ENCODE results near the gene DAPK1.

DAPK1 gene

DNA sequence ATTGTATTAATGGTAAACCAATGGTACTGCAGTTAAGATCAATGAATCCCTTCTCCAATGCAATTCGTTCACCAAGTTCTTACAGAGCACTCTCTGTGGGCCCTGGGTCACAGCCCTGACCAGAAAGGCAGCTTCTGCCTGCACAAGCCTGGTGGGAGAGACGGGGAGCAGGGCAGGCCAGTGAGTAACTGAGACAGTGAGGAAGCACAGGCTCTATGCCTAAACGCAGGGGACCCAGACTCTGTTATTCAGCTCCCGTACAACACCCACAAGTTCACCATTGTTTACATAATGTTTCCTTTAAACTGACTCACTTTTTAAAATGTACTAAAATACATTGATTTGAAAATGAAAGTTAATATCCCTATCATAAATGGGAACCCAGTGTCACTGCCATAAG, 187.8 kb downstream of the DAPK1 start:
- Histone ChIP-seq H4K20me1 (no peaks in the 10 kb centered on the region), H3K27me3 (no peaks in the 10 kb centered on the region), H3K27ac (peak overlapping the region in 4 of 11 experiments; percentile 67 to 79 (median 72); a peak in 8 of 22 replicates), H3K36me3 (peaks cover 0 to 35% (median 0%) of the 10 kb centered on the region in 11 experiments; a peak in 6 of 22 replicates), H3K9ac (peak overlapping the region in 3 of 11 experiments; percentile 44 to 67 (median 67); a peak in 4 of 22 replicates), H3K4me3 (0 out of 20 replicates have a peak overlapping the region, but pooled peaks of 1 of the 10 experiments have one; percentile 3), H3K9me3 (replicated peaks in 1 of 11) (peaks cover 0 to 21% (median 0%) of the 10 kb centered on the region in 11 experiments; a peak in 6 of 22 replicates), H3K4me1 (peaks cover 13 to 70% (median 18%) of the 10 kb centered on the region in 10 experiments), H3K4me2 (peak overlapping the region; percentile 15 to 93 (median 55))
- no peak for TF ChIP-seq Cebpa-rat (IDR thresholded peaks at IDR 0.05)

DNA sequence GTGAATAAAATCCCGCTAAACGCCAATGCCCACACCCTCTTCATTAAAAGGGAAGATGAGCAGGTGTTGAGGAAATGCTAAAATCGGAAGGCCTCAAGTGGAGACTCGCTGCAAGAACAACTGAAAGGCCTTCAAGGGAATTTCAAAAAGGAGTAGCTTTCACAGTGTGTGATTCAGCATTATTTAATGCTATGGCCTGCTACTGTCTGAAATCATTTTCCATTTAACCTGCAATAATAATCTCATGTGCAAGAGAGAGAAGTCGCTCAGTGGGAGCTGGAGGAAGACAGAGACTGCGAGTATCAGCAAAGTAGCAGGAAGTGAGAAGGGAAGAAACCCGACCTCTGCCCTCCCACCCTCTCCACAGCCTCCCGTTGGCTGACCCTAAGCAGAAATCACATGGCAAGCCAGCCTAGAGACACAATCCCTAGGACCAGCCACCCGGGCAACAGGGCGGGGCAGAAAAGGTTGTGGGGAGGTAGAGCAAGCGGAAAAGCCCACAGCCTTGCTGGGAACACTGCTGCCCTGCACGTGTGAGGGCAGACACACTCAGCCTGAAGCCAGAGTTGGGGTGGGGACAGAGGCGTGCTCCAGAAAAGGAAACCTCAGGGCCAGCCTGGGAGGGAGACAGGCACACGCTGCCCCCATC, 188.3 kb downstream of the DAPK1 start:
- H3K9ac ChIP-seq: peak overlapping the region in 3 of 11 experiments; percentile 55 to 67 (median 67); a peak in 6 of 22 replicates

DNA sequence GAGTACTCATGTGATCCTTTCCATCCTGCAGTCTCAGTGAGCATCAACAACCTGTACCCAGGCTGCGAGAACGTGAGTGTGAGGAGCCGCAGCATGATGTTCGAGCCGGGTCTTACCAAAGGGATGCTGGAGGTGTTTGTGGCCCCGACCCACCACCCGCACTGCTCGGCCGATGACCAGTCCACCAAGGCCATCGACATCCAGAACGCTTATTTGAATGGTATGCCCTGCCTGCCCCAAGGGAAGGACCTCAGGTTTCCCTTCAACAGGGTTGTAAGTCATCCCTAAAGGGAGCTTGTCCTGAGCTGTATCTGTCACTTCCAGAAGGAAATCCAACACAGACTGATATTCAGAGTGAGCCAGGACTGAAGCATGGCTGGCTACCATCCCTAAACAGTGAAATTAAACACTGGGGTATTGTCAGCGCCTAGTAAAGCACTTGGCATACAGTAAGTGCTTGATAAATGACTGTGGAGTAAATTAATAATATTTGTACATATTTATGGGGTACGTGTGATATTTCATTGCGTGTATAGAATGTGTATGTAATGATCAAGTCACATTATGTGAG, 188.9 kb downstream of the DAPK1 start:
- H3K27ac ChIP-seq: peak overlapping the region in 5 of 11 experiments; percentile 44 to 79 (median 71); a peak in 10 of 22 replicates

More for the DNA sequence above, 188.3 kb downstream of the DAPK1 start:
- peaks cover 0 to 27% (median 0%) of the 10 kb centered on the region in 11 experiments; a peak in 6 of 22 replicates for H3K9me3 ChIP-seq (replicated peaks in 1 of 11)
- H3K27me3 ChIP-seq: no peaks in the 10 kb centered on the region
- H4K20me1 ChIP-seq: no peaks in the 10 kb centered on the region
- H3K4me3 ChIP-seq: peak overlapping the region in 4 of 10 experiments; percentile 0 to 57 (median 50); a peak in 6 of 20 replicates
- peaks cover 0 to 41% (median 0%) of the 10 kb centered on the region in 11 experiments; a peak in 6 of 22 replicates for H3K36me3 ChIP-seq
- peak overlapping the region in 6 of 11 experiments; percentile 22 to 79 (median 69); a peak in 11 of 22 replicates for H3K27ac ChIP-seq
- no peak for TF ChIP-seq Cebpa-rat (IDR thresholded peaks at IDR 0.05)
- peaks cover 13 to 70% (median 18%) of the 10 kb centered on the region in 10 experiments for H3K4me1 ChIP-seq
- peak overlapping the region; percentile 15 to 93 (median 55) for H3K4me2 ChIP-seq

DNA sequence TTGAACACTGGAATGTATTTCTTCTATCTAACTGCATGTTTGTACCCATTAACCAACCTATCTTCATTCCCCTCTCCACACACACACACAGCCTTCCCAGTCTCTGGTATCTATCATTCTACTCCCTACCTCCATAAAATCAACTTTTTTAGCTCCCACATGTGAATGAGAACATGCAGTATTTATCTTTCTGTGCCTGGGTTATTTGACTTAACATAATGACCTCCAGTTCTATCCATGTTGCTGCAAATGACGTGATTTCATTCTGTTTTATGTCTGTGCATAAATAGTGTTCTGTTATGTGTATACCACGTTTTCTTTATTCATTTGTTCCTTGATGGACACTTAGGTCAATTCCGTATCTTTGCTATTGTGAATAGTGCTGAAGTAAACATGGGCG, 189.5 kb downstream of the DAPK1 start:
- Histone ChIP-seq H3K4me3 (peak overlapping the region in 3 of 10 experiments; percentile 47 to 57 (median 52); a peak in 6 of 20 replicates), H4K20me1 (no peaks in the 10 kb centered on the region), H3K9me3 (replicated peaks in 1 of 11) (peaks cover 0 to 37% (median 0%) of the 10 kb centered on the region in 11 experiments; a peak in 7 of 22 replicates), H3K4me2 (peak overlapping the region in 4 of 11 experiments; percentile 78 to 93 (median 84); a peak in 7 of 22 replicates), H3K27ac (peak overlapping the region in 3 of 11 experiments; percentile 67 to 79 (median 71); a peak in 5 of 22 replicates), H3K27me3 (no peaks in the 10 kb centered on the region), H3K9ac (peak overlapping the region in 3 of 11 experiments; percentile 31 to 67 (median 55); a peak in 4 of 22 replicates), H3K36me3 (peaks cover 0 to 43% (median 0%) of the 10 kb centered on the region in 11 experiments; a peak in 6 of 22 replicates), H3K4me1 (peaks cover 13 to 64% (median 18%) of the 10 kb centered on the region in 10 experiments)
- TF ChIP-seq Cebpa-rat (IDR thresholded peaks at IDR 0.05): no peak

More for the DNA sequence above, 188.9 kb downstream of the DAPK1 start:
- Histone ChIP-seq H3K27me3 (no peaks in the 10 kb centered on the region), H3K4me2 (peak overlapping the region in 10 of 11 experiments; percentile 43 to 93 (median 62); a peak in 20 of 22 replicates), H3K9me3 (replicated peaks in 1 of 11) (peaks cover 0 to 31% (median 0%) of the 10 kb centered on the region in 11 experiments; a peak in 6 of 22 replicates), H3K4me1 (peaks cover 13 to 65% (median 18%) of the 10 kb centered on the region in 10 experiments), H3K4me3 (peak overlapping the region in 4 of 10 experiments; percentile 0 to 57 (median 50); a peak in 6 of 20 replicates), H4K20me1 (no peaks in the 10 kb centered on the region), H3K36me3 (peaks cover 0 to 42% (median 0%) of the 10 kb centered on the region in 11 experiments; a peak in 6 of 22 replicates), H3K9ac (peak overlapping the region in 3 of 11 experiments; percentile 55 to 67 (median 67); a peak in 6 of 22 replicates)
- TF ChIP-seq Cebpa-rat (IDR thresholded peaks at IDR 0.05): no peak

DNA sequence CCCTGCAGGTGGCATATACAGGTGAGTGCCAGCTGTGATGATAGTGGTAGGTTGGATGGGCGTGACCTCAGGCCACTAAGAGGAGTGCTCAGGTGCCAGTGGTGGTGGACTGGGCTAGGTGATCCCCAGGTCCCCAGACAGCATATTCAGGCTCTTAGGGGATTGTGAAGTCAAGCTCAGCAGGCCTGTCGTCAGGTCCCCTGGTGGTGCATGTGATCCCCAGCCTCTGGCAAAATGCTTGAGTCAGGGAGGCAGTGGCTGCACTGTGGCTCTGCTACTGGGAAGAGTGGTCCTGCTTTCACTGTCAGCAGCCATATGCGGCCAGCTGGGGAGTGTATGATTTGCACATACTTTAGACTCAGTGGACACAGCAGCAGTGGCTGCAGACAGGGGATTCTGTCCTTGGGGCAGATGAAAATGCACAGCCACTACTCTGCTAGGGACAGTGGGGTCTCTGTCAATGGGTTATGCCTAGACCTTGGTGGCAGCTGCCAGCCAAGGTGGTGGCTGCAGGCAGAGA, 196.6 kb downstream of the DAPK1 start:
- H4K20me1 ChIP-seq: peaks cover 0 to 28% (median 0%) of the 10 kb centered on the region in 11 experiments; a peak in 3 of 22 replicates
- H3K4me1 ChIP-seq: peaks cover 0 to 66% (median 0%) of the 10 kb centered on the region in 10 experiments; a peak in 5 of 20 replicates
- peaks cover 17 to 51% (median 22%) of the 10 kb centered on the region in 11 experiments for H3K9me3 ChIP-seq (replicated peaks in 1 of 11)
- peaks cover 0 to 94% (median 0%) of the 10 kb centered on the region in 11 experiments; a peak in 6 of 22 replicates for H3K36me3 ChIP-seq
- H3K4me2 ChIP-seq: peak overlapping the region in 2 of 11 experiments; percentile 33 to 34; a peak in 5 of 22 replicates
- H3K27ac ChIP-seq: no peak overlapping the region
- H3K27me3 ChIP-seq: no peaks in the 10 kb centered on the region
- 0 out of 20 replicates have a peak overlapping the region, but pooled peaks of 1 of the 10 experiments have one; percentile 7 for H3K4me3 ChIP-seq
- no peak overlapping the region for H3K9ac ChIP-seq
- no peak for TF ChIP-seq Cebpa-rat (IDR thresholded peaks at IDR 0.05)

DNA sequence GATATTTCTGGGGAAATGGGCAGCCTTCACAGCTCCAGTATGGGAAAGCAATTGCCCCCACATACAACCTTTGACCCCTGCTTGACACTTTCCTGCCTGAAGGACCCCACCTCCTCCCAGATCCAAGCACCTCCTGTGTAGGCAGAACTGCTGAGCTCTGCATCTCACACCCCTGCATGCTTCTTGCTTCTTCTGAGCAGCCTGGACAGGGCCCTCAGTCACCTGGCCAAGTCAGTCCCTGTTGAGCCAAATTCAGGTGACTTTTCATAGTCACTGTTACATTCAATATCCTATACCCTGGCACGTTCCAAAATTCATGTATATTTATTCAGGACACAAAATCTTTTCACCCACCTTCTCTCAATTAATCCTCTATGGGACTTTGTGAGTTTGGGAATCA, 197.9 kb downstream of the DAPK1 start:
- no peak for TF ChIP-seq Cebpa-rat (IDR thresholded peaks at IDR 0.05)
- no peak overlapping the region for H3K27ac ChIP-seq
- no peak overlapping the region for H3K4me3 ChIP-seq
- no peak overlapping the region for H3K9ac ChIP-seq
- H3K9me3 ChIP-seq (replicated peaks in 1 of 11): peaks cover 17 to 39% (median 22%) of the 10 kb centered on the region in 11 experiments; a peak in 21 of 22 replicates
- H3K36me3 ChIP-seq: peaks cover 0 to 94% (median 0%) of the 10 kb centered on the region in 11 experiments; a peak in 6 of 22 replicates
- H3K4me1 ChIP-seq: peaks cover 0 to 70% (median 0%) of the 10 kb centered on the region in 10 experiments; a peak in 5 of 20 replicates
- H3K4me2 ChIP-seq: peak overlapping the region in 1 of 11 experiments; percentile 27; a peak in 2 of 22 replicates
- H4K20me1 ChIP-seq: peaks cover 0 to 28% (median 0%) of the 10 kb centered on the region in 11 experiments; a peak in 3 of 22 replicates
- no peaks in the 10 kb centered on the region for H3K27me3 ChIP-seq

DNA sequence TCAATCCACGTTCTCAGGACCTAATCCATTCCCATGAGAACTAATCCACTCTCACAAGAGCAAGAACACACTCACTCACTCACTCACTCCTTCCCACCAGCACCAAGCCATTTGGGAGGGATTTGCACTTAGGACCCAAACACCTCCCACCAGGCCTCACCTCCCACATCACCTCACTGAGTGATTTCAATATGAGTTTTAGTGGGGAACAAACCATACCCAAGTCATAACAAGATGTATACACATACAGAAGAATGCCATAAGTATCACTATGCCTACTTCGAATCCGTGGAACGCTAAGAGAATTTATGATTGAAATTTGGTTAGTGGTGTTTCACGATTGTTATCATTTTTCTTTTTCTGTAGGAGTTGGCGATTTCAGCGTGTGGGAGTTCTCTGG, 199.0 kb downstream of the DAPK1 start:
- Histone ChIP-seq H3K4me1 (peaks cover 0 to 61% (median 0%) of the 10 kb centered on the region in 10 experiments; a peak in 5 of 20 replicates), H4K20me1 (peaks cover 0 to 28% (median 0%) of the 10 kb centered on the region in 11 experiments; a peak in 3 of 22 replicates), H3K4me2 (peak overlapping the region in 3 of 11 experiments; percentile 23 to 54 (median 38); a peak in 3 of 22 replicates), H3K4me3 (no peak overlapping the region), H3K9me3 (replicated peaks in 1 of 11) (peaks cover 17 to 30% (median 22%) of the 10 kb centered on the region in 11 experiments; a peak in 21 of 22 replicates), H3K9ac (no peak overlapping the region), H3K36me3 (peaks cover 0 to 91% (median 0%) of the 10 kb centered on the region in 11 experiments; a peak in 6 of 22 replicates), H3K27me3 (no peaks in the 10 kb centered on the region), H3K27ac (no peak overlapping the region)
- no peak for TF ChIP-seq Cebpa-rat (IDR thresholded peaks at IDR 0.05)

Data from BLaER1 treated with 17β-estradiol and CSF1 and Interleukin-3, amounts not matched to agents 10 nM and 100 nM (cell line).